Measurements from ENCODE around the gene PTAR1.

PTAR1 gene

GRCh38 chr9:69750085-69750484 is 9.7 kb downstream of the PTAR1 start:
- DNase-seq (ENCODE audit: low spot score): no peak

DNA sequence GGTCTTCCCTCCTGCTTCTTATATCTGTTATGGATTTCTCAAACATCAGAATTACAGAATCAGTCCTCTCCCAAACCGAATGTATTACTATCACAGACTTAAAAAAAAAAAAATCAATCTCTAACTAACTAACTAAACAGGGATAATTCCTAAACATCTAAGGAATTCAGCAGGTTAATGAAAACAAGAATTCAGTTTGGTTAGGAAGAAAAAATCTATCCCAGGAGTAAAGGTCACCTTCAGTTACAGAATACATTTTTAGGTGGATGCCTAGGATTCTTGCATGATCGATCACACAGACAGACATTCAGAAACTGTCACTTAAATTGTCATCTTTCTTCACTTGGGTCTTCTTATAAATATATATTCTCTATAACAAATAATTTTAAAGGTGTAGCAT is 11.5 kb downstream of the PTAR1 start:
- DNase-seq (ENCODE audit: low spot score): no peak

GRCh38 chr9:69746859-69747560 is 12.8 kb downstream of the PTAR1 start:
- no peak for DNase-seq (ENCODE audit: low spot score)

- DNase-seq (ENCODE audit: low spot score): no peak
Measured at GRCh38 chr9:69745716-69746437, 13.9 kb downstream of the PTAR1 start.

DNA sequence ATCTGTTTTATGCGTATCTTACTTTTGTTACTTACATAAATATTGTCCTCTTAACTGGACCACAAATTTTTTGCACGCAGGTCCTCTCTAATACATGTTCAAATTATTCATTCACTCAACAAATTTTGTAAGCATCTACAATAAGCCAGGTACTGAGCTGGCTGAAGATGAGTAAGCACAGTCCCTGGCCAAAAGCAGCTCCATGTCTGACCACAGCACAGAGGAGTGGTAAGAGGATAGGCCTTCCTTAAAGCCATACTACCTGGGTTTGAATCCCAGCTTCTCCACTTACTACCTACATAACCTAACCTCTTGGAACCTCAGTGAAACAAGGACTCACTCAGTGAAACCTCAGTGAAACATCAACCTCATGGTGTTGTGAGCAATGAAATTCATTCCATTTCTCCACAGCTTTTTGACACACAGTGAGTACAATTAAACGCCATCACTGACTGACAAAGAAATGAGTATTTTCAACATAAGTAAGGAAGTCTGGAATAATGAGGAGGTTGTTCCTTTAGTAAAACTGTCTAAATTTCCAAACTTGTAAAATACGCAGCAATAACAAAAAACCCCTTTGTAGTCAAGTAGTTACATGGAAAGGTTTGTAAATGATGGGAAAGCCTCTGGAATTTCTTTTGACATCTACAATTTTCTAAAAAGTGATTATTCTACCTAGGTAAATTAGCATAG is 15.0 kb downstream of the PTAR1 start:
- DNase-seq (ENCODE audit: low spot score): no peak

- no peak for DNase-seq (ENCODE audit: low spot score)
Measured at GRCh38 chr9:69743930-69744329, 15.9 kb downstream of the PTAR1 start.

- DNase-seq (ENCODE audit: low spot score): no peak
Measured at GRCh38 chr9:69740872-69741505, 18.8 kb downstream of the PTAR1 start.

GRCh38 chr9:69731348-69731747 is 28.5 kb downstream of the PTAR1 start:
- no peak for DNase-seq (ENCODE audit: low spot score)

GRCh38 chr9:69719983-69720382 is 39.8 kb downstream of the PTAR1 start:
- no peak for DNase-seq (ENCODE audit: low spot score)

- DNase-seq (ENCODE audit: low spot score): no peak
Measured at GRCh38 chr9:69719367-69719766, 40.4 kb downstream of the PTAR1 start.

DNA sequence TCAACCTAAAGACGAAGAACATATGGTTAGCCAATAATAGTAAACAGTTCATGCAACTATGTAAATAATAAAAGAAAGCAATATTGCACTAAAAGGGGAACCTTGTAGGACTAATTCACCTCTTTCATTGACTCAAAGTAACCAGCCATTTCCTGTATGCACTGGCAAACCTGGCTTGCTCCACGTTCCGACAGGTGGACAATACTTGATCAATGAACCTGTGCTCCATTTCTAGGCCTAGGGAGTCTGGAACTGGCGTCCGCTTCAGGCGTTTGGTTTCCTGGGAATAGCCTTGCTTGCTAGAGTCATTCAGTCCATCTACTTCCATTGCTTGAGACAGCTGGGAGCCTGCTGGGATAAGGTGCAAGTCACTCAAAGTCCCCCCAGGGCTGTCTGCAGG is 41.6 kb downstream of the PTAR1 start:
- no peak for DNase-seq (ENCODE audit: low spot score)

DNA sequence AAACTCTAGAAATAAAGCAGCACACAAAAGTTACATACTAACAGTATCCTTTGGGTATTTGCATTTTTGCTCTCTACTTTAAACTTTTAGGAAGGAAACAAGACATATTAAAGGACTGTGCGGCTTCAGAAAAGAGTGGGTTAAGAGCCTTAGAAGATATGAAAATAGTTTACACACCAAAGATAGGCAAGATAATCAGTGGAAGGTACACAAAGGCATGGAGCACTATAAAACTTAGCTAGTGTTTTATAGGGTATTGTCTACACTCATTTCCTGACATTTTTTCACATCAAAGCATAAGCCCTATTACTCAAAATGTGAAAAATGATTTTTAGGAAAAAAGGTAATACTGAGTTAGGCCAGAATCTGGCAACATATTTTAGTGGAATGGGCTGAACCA is 44.0 kb downstream of the PTAR1 start:
- no peak for DNase-seq (ENCODE audit: low spot score)

GRCh38 chr9:69715096-69715495 is 44.7 kb downstream of the PTAR1 start:
- no peak for DNase-seq (ENCODE audit: low spot score)

- DNase-seq (ENCODE audit: low spot score): no peak
Measured at GRCh38 chr9:69697475-69697874, 62.3 kb downstream of the PTAR1 start.

DNA sequence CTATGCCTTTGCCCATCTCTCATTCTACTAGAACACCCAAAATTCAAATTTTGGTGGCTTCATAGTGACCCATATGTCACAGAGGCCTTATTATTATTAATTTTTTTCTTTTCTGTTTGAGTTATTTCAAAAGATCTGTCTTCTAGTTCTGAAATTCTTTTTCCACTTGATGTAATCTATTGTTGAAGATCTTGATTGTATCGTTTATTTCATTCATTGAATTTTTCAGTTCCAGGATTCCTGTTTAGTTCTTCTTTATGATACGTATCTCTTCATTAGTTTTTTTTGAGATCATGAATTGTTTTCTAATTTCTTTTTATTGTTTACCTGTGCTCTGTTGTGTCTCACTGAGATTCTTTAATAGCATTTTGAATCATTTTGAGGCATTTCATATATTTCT is 63.0 kb downstream of the PTAR1 start:
- DNase-seq (ENCODE audit: low spot score): no peak

DNA sequence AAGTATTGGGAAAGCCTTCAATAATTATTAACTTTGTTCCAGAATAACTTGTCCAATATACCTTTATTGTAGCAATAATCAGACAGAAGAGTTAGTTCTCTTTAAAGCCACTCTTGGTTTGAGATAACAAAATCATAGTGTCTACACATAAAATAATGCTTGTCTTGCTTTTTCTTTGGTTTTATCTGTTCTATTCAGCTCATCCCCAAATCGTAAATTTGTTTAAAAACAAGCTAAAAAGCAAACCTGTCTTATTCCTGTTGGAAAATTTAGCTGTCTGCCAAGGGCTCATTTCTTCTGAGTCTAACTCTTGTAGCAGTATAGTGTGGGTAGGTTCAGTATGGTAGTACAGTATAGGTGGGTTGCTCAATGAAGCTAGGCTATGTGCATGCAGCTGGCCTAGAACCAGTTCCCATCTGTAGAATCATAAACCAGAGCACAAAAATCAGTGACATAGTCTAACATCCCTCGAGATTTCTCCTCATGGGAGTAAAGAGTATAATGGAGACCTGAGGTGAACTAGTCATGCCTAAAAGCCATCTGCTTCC is 69.7 kb downstream of the PTAR1 start:
- DNase-seq (ENCODE audit: low spot score): no peak

DNA sequence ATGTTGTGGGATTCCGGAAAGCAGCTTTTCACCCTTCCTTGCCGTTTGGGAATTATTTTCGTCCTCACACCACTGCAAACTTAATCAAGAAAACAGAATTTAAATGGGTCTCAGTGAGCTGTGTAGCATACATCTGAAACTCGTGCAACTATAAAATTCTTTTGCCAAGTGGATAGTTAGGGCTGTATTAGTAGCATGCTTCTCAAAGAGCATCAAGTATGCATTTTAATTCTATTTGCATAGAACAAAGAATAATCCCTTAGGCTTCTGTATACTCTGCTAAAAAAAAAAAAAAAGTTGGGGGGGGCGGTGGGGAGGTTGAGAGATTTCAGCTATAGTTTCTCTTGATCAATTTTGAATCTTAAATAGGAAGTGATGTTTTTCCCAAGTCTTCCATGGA is 75.9 kb downstream of the PTAR1 start:
- no peak for DNase-seq (ENCODE audit: low spot score)

GRCh38 chr9:69678843-69679538 is 80.8 kb downstream of the PTAR1 start:
- no peak for DNase-seq (ENCODE audit: low spot score)

GRCh38 chr9:69677931-69678330 is 81.9 kb downstream of the PTAR1 start:
- DNase-seq (ENCODE audit: low spot score): no peak

DNA sequence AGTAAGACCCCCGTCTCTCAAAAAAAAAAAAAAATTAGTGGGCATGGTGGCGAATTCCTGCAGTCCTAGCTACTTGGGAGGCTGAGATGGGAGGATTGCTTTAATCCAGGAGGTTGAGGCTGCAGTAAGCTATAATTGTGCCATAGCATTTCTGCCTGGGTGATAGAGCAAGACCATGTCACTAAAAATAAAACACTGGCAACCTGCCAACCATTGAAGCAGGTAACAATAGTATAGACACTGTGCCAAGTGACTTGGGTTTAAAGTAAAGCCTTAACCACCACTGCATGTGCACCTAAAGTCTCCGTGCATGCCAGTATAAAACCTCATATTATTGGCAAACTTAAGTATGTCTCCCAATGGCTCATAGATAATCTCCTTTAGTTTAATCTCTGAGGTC is 84.2 kb downstream of the PTAR1 start:
- DNase-seq (ENCODE audit: low spot score): peak; percentile 48

- DNase-seq (ENCODE audit: low spot score): peak; percentile 93
Measured at GRCh38 chr9:69674716-69675438, 84.9 kb downstream of the PTAR1 start.

Data from kidney capillary endothelial cell (primary cell).